Common myeloid progenitor, CD34-positive (primary cell): ENCODE results near the gene SBF2.

ENCODE experiments used
- CTCF ChIA-PET: fragments of 350-600 bp; sonication (Branson Sonifier 250); formaldehyde crosslinking; loops from one replicate; lab custom pipeline; 2021; ENCODE audit warnings: antibody characterized with exemption; lab: Charles Lee
- POLR2A ChIA-PET: fragments of 350-600 bp; sonication (Branson Sonifier 250); formaldehyde crosslinking; loops from one replicate; lab custom pipeline; 2021; ENCODE audit warnings: antibody characterized with exemption; lab: Charles Lee
- DNase-seq, 3 donors: peaks; one replicate each; pipeline versions ENCODE4 v3.0.0 to v3.0.0-alpha.2; 2013
- H3K27ac ChIP-seq, 2 experiments: 1 replicate in 1 of 2; 2 replicates in 1 of 2; pipeline ENCODE4 v1.7.0; 2013; ENCODE audit warnings: inconsistent platforms in 2 of 2, low read length in 2 of 2, mild to moderate bottlenecking in 2 of 2, low read depth in 1 of 2, moderate library complexity in 1 of 2; ENCODE audit not compliant: severe bottlenecking in 2 of 2, insufficient read depth in 1 of 2, poor library complexity in 1 of 2
- H3K27me3 ChIP-seq, 5 experiments: replicated peaks in 2 of 5; 1 replicate in 3 of 5; 2 replicates in 2 of 5; pipeline versions ENCODE4 v1.6.1 to v1.7.0; 2013; ENCODE audit warnings: low read length in 4 of 5, mild to moderate bottlenecking in 2 of 5, moderate library complexity in 2 of 5, inconsistent platforms in 1 of 5; ENCODE audit not compliant: insufficient read depth in 5 of 5, control insufficient read depth in 4 of 5
- H3K36me3 ChIP-seq, 4 experiments: 1 replicate in 2 of 4; 2 replicates in 2 of 4; pipeline versions ENCODE4 v1.6.1 to v1.7.0; 2013; ENCODE audit warnings: low read length in 3 of 4, control low read depth in 1 of 4, mild to moderate bottlenecking in 1 of 4; ENCODE audit not compliant: control insufficient read depth in 4 of 4, insufficient read depth in 4 of 4
- H3K4me1 ChIP-seq, 4 experiments: 1 replicate in 3 of 4; 2 replicates in 1 of 4; pipeline versions ENCODE4 v1.6.1 to v1.7.1; 2013; ENCODE audit warnings: low read length in 3 of 4, mild to moderate bottlenecking in 3 of 4, control low read depth in 1 of 4, inconsistent platforms in 1 of 4, moderate library complexity in 1 of 4; ENCODE audit not compliant: control insufficient read depth in 4 of 4, insufficient read depth in 4 of 4; ENCODE audit errors: control extremely low read depth in 1 of 4
- H3K4me3 ChIP-seq, 7 experiments: 1 replicate in 4 of 7; 2 replicates in 3 of 7; pipeline versions ENCODE4 v1.5.1 to v1.7.0; 2013; ENCODE audit warnings: mild to moderate bottlenecking in 7 of 7, low read length in 6 of 7, moderate library complexity in 6 of 7, inconsistent platforms in 2 of 7, low read depth in 2 of 7, control low read depth in 1 of 7; ENCODE audit not compliant: insufficient read depth in 4 of 7, control insufficient read depth in 1 of 7; ENCODE audit errors: extremely low read depth in 1 of 7
- H3K9me3 ChIP-seq, 5 experiments: 1 replicate in 4 of 5; 2 replicates in 1 of 5; pipeline versions ENCODE4 v1.6.1 to v1.7.1; 2013; ENCODE audit warnings: low read length in 4 of 5, mild to moderate bottlenecking in 2 of 5, inconsistent platforms in 1 of 5, low read depth in 1 of 5, moderate library complexity in 1 of 5; ENCODE audit not compliant: control insufficient read depth in 4 of 5, insufficient read depth in 2 of 5; ENCODE audit errors: control extremely low read depth in 1 of 5
- WGBS: methylation state at CpG from one replicate; pipeline ENCODE4 v1.1.5; 2013; ENCODE audit not compliant: insufficient coverage; 5-methylcytosine and 5-hydroxymethylcytosine counted together

The SBF2 gene

DNA sequence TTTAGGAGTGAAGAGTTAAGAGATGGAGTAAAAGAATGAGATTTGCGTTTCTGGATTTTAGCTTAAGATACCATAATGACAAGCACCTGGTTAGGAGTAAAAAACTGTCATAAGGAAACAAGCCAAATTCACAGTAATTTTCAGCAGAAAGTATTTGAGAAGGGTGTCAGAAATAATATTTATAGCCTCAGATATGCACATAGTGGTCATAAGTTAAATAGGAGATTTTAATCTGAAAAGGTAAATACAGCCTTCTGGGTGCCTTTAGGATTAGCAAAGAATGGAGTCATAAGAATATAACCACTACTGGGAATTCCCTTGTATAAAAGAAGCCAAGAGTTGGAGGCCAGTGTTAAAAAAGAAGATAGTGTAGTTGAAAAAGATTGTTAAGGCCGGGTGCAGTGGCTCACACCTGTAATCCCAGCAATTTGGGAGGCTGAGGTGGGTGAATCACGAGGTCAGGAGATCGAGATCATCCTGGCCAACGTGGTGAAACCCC lies 470.1 kb downstream of the SBF2 start:
- no peak for DNase-seq
- ChIA-PET POLR2A (interaction anchor here (0.6 kb wide), 1 partner anchor 191 kb away, joined by 6 read pairs; no protein-coding TSS in a partner anchor), CTCF (no interaction called here)
- no peak overlapping the region for H3K4me3 ChIP-seq
- no peaks in the 10 kb centered on the region for H3K27me3 ChIP-seq
- H3K36me3 ChIP-seq: peaks cover 0 to 4% (median 2%) of the 10 kb centered on the region in 4 experiments
- 100% methylated on average over 1 of the region's 5 CpGs for whole genome bisulfite sequencing
- no peaks in the 10 kb centered on the region for H3K9me3 ChIP-seq
- H3K27ac ChIP-seq: no peak overlapping the region
- H3K4me1 ChIP-seq: no peaks in the 10 kb centered on the region

GRCh38 chr11:9823439-9823838 lies 470.6 kb downstream of the SBF2 start:
- WGBS: 50% methylated on average over 1 of the region's 2 CpGs
- no peaks in the 10 kb centered on the region for H3K9me3 ChIP-seq
- peaks cover 0 to 4% (median 2%) of the 10 kb centered on the region in 4 experiments for H3K36me3 ChIP-seq
- ChIA-PET CTCF (no interaction called here), POLR2A (interaction anchor here (0.6 kb wide), 1 partner anchor 192 kb away, joined by 6 read pairs; no protein-coding TSS in a partner anchor)
- no peaks in the 10 kb centered on the region for H3K27me3 ChIP-seq
- H3K4me1 ChIP-seq: no peaks in the 10 kb centered on the region
- no peak for DNase-seq
- no peak overlapping the region for H3K27ac ChIP-seq
- no peak overlapping the region for H3K4me3 ChIP-seq

- DNase-seq: no peak
- POLR2A ChIA-PET: no interaction called here
- 100% methylated on average over 3 of the region's 7 CpGs for WGBS
Measured at GRCh38 chr11:9821008-9821752, 472.8 kb downstream of the SBF2 start.

GRCh38 chr11:9820260-9820659 lies 473.8 kb downstream of the SBF2 start:
- WGBS: 71% methylated on average over 1 of the region's 1 CpG
- no peaks in the 10 kb centered on the region for H3K27me3 ChIP-seq
- H3K36me3 ChIP-seq: peaks cover 0 to 2% (median under 1%) of the 10 kb centered on the region in 4 experiments
- DNase-seq: no peak
- no peaks in the 10 kb centered on the region for H3K9me3 ChIP-seq
- ChIA-PET CTCF (no interaction called here), POLR2A (interaction anchor here (1.2 kb wide), 1 partner anchor 24 kb away, joined by 3 read pairs; no protein-coding TSS in a partner anchor)
- no peaks in the 10 kb centered on the region for H3K4me1 ChIP-seq
- H3K27ac ChIP-seq: no peak overlapping the region
- H3K4me3 ChIP-seq: no peak overlapping the region

More at GRCh38 chr11:9821008-9821752, 472.8 kb downstream of the SBF2 start:
- H3K9me3 ChIP-seq: no peaks in the 10 kb centered on the region
- no peak overlapping the region for H3K4me3 ChIP-seq
- H3K27ac ChIP-seq: no peak overlapping the region
- H3K27me3 ChIP-seq: no peaks in the 10 kb centered on the region
- peaks cover 0 to 2% (median under 1%) of the 10 kb centered on the region in 4 experiments for H3K36me3 ChIP-seq
- H3K4me1 ChIP-seq: no peaks in the 10 kb centered on the region
- CTCF ChIA-PET: interaction anchor here (1.0 kb wide), 1 partner anchor 126 kb away, joined by 3 read pairs; no protein-coding TSS in a partner anchor

DNA sequence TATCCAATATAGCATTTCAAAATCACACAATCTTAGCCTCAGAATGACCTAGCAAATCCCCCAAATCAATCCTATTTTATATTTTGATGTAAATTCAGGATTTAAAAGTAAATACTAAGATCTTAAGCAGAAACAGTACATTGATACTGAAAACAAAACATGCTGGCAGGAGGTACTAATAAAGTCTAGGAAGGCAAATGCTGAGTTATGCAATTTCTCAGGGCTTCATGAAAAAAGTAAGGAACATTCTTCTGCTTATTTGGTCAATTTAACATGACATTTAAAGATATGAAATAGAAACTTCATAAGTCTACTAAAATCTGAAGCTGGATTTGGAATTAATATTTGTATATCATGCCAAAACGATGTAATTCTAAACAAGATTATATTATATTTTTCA lies 476.8 kb downstream of the SBF2 start:
- no peaks in the 10 kb centered on the region for H3K27me3 ChIP-seq
- no peaks in the 10 kb centered on the region for H3K4me1 ChIP-seq
- no CpG with 5 or more reads among the region's 1 CpG for WGBS
- POLR2A ChIA-PET: no interaction called here
- no peaks in the 10 kb centered on the region for H3K9me3 ChIP-seq
- CTCF ChIA-PET: interaction anchor here (1.0 kb wide), 1 partner anchor 13 kb away, joined by 3 read pairs; no protein-coding TSS in a partner anchor
- H3K36me3 ChIP-seq: peaks cover 0 to 2% (median 0%) of the 10 kb centered on the region in 4 experiments
- H3K4me3 ChIP-seq: no peak overlapping the region
- no peak overlapping the region for H3K27ac ChIP-seq
- no peak for DNase-seq

- CTCF ChIA-PET: no interaction called here
- WGBS: 96% methylated on average over 4 of the region's 6 CpGs
- no peaks in the 10 kb centered on the region for H3K4me1 ChIP-seq
- no peak for DNase-seq
- H3K27ac ChIP-seq: no peak overlapping the region
- no peaks in the 10 kb centered on the region for H3K27me3 ChIP-seq
- no peak overlapping the region for H3K4me3 ChIP-seq
- H3K36me3 ChIP-seq: peaks cover 0 to 7% (median 1%) of the 10 kb centered on the region in 4 experiments
- no peaks in the 10 kb centered on the region for H3K9me3 ChIP-seq
- POLR2A ChIA-PET: interaction anchor here (0.7 kb wide), 2 partner anchors 14 to 34 kb away, joined by 3 read pairs; no protein-coding TSS in a partner anchor
Measured at GRCh38 chr11:9815486-9816136, 478.4 kb downstream of the SBF2 start.

DNA sequence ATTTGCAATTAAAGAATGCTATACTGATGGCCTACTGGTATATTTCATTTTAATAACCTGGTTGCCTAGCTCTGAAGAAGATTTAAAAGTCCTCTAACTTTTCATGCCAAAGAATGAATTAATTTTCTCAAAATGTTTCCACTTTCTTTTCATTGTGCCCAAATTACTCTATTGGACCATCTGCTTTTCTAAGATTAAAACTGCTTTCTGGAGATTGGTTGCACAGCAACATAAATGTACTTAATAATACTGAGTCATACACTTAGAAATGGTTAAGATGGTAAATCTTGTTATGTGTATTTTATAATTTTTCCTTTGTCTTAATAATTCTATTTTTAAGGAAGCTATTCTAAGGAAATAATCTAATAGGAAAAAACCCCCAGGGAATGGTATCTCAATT lies 479.9 kb downstream of the SBF2 start:
- Histone ChIP-seq H3K27me3 (no peaks in the 10 kb centered on the region), H3K4me1 (no peaks in the 10 kb centered on the region), H3K36me3 (peaks cover 0 to 7% (median 0%) of the 10 kb centered on the region in 4 experiments), H3K9me3 (no peaks in the 10 kb centered on the region), H3K27ac (no peak overlapping the region), H3K4me3 (no peak overlapping the region)
- ChIA-PET POLR2A (no interaction called here), CTCF (no interaction called here)
- DNase-seq: peak in 1 of 3 donors; percentile 13
